PC-9 (cell line): ENCODE results near the gene PFKFB4.

Experiments used
- EZH2 ChIP-seq: fragments of 200-600 bp; sonication (generic); IDR thresholded peaks from 2 replicates; pipeline ENCODE4 v1.8.0; 2017; ENCODE audit warnings: antibody characterized with exemption, low read depth
- TF ChIP-seq, protein P1 (sequence below): fragments of 200-600 bp; sonication (generic); conservative IDR thresholded peaks from 2 replicates; pipeline ENCODE4 v1.6.1; 2017; ENCODE audit warnings: mixed run types, antibody characterized with exemption, mild to moderate bottlenecking, moderate library complexity

DNA sequence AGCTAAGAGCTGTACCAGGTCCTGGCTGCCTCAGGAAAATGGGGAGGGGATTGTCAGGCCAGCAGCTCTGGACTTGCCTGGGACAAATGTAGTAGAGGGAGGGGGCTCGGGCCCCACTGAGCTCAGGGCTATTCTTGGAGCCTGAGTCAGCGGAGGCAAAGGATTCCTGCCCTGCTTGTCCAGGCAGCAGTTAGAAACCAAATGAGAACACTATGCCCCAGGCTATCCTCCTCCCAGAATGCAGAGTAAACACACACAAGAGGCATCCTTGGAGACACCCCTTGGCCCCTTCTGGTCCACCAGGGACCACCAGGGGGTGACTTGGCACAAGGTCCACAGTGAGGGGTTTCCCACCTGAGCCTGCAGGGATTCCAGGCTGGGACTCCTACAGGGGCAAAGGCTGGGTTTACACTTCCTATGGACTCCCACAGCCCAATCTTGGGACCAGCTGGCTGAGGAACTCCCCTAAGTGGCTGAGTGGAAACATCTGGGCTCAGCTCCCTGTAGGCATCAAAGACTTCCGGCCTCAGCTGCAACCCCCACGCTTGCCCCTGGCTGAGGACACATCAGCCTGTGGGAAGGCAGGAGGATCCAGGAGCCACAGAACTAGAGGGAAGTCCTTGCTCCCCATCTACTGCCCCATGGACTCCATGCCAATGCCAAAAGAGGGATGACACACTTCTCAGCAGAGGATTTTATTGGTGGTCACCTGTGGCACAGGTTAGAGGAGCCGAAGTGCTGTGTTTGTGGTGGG, 41.9 kb upstream of the PFKFB4 start:
- no peak for TF ChIP-seq EZH2
- TF ChIP-seq, protein P1, sequence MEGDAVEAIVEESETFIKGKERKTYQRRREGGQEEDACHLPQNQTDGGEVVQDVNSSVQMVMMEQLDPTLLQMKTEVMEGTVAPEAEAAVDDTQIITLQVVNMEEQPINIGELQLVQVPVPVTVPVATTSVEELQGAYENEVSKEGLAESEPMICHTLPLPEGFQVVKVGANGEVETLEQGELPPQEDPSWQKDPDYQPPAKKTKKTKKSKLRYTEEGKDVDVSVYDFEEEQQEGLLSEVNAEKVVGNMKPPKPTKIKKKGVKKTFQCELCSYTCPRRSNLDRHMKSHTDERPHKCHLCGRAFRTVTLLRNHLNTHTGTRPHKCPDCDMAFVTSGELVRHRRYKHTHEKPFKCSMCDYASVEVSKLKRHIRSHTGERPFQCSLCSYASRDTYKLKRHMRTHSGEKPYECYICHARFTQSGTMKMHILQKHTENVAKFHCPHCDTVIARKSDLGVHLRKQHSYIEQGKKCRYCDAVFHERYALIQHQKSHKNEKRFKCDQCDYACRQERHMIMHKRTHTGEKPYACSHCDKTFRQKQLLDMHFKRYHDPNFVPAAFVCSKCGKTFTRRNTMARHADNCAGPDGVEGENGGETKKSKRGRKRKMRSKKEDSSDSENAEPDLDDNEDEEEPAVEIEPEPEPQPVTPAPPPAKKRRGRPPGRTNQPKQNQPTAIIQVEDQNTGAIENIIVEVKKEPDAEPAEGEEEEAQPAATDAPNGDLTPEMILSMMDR = no peak
